DMS 273 (cell line): ENCODE results near the gene BCAS1.

ENCODE experiments used
- DNase-seq: peaks from one replicate; lab custom pipeline; 2025; ENCODE audit not compliant: unreplicated experiment; lab: John Stamatoyannopoulos, UW

The BCAS1 gene

GRCh38 chr20:54078296-54078984 lies 8.0 kb upstream of the BCAS1 start:
- DNase-seq = no peak

- no peak for DNase-seq
These were observed 5.9 kb upstream of the BCAS1 start for GRCh38 chr20:54076259-54076658.

- DNase-seq = no peak
These were observed 4.9 kb upstream of the BCAS1 start for GRCh38 chr20:54075322-54075721.

GRCh38 chr20:54074511-54074910 lies 4.1 kb upstream of the BCAS1 start:
- no peak for DNase-seq

GRCh38 chr20:54073288-54073687 lies 2.9 kb upstream of the BCAS1 start:
- no peak for DNase-seq

- no peak for DNase-seq
These were observed 858 bp downstream of the BCAS1 start for GRCh38 chr20:54069501-54069971.

- DNase-seq = no peak
These were observed 1.4 kb downstream of the BCAS1 start for GRCh38 chr20:54068966-54069365.

- no peak for DNase-seq
These were observed 1.9 kb downstream of the BCAS1 start for GRCh38 chr20:54068495-54068894.

GRCh38 chr20:54067606-54068174 lies 2.7 kb downstream of the BCAS1 start:
- peak; percentile 73 for DNase-seq

GRCh38 chr20:54065601-54066038 lies 4.8 kb downstream of the BCAS1 start:
- DNase-seq = no peak

- DNase-seq = no peak
These were observed 5.5 kb downstream of the BCAS1 start for GRCh38 chr20:54064939-54065338.

- DNase-seq = peak; percentile 16
These were observed 6.3 kb downstream of the BCAS1 start for GRCh38 chr20:54063992-54064676.

GRCh38 chr20:54063580-54063979 lies 6.8 kb downstream of the BCAS1 start:
- no peak for DNase-seq

GRCh38 chr20:54062812-54063280 lies 7.5 kb downstream of the BCAS1 start:
- peak; percentile 76 for DNase-seq

GRCh38 chr20:54061101-54061881 lies 9.1 kb downstream of the BCAS1 start:
- no peak for DNase-seq

- no peak for DNase-seq
These were observed 10.6 kb downstream of the BCAS1 start for GRCh38 chr20:54059691-54060364.

- DNase-seq = no peak
These were observed 11.8 kb downstream of the BCAS1 start for GRCh38 chr20:54058420-54059139.

- no peak for DNase-seq
These were observed 13.4 kb downstream of the BCAS1 start for GRCh38 chr20:54056762-54057639.

GRCh38 chr20:54054516-54054915 lies 15.9 kb downstream of the BCAS1 start:
- DNase-seq = no peak
